ENCODE data around the gene LRRC8E.

LRRC8E gene

GRCh38 chr19:7900931-7901330 lies 12.6 kb downstream of the LRRC8E start:
- H3K4me1 Mint-ChIP-seq (ENCODE audit: low read depth), result peaks cover 16% of the 10 kb centered on the region
- no peak overlapping the region for H3K27ac Mint-ChIP-seq
- no peak overlapping the region for H3K4me3 Mint-ChIP-seq
- H3K36me3 Mint-ChIP-seq (ENCODE audit: low read depth), result peaks cover 8% of the 10 kb centered on the region
- H3K27me3 Mint-ChIP-seq (ENCODE audit: low read depth), result no peaks in the 10 kb centered on the region
- H3K9me3 Mint-ChIP-seq, result no peaks in the 10 kb centered on the region

GRCh38 chr19:7901337-7901736 lies 13.0 kb downstream of the LRRC8E start:
- Mint-ChIP-seq H3K4me3 (no peak overlapping the region), H3K27ac (no peak overlapping the region), H3K36me3 (ENCODE audit: low read depth) (peaks cover 8% of the 10 kb centered on the region), H3K9me3 (no peaks in the 10 kb centered on the region), H3K4me1 (ENCODE audit: low read depth) (peaks cover 16% of the 10 kb centered on the region), H3K27me3 (ENCODE audit: low read depth) (no peaks in the 10 kb centered on the region)

GRCh38 chr19:7902796-7903243 lies 14.5 kb downstream of the LRRC8E start:
- peak overlapping the region; percentile 94 for H3K27ac Mint-ChIP-seq
- H3K9me3 Mint-ChIP-seq, result no peaks in the 10 kb centered on the region
- peaks cover 8% of the 10 kb centered on the region for H3K36me3 Mint-ChIP-seq (ENCODE audit: low read depth)
- H3K4me3 Mint-ChIP-seq, result peak overlapping the region; percentile 90
- H3K4me1 Mint-ChIP-seq (ENCODE audit: low read depth), result peaks cover 16% of the 10 kb centered on the region
- H3K27me3 Mint-ChIP-seq (ENCODE audit: low read depth), result no peaks in the 10 kb centered on the region

- Mint-ChIP-seq H3K4me3 (peak within 1 kb of the TSS; percentile 90), H3K9me3 (no peaks in the 10 kb centered on the region), H3K27me3 (ENCODE audit: low read depth) (no peaks in the 10 kb centered on the region), H3K36me3 (ENCODE audit: low read depth) (peaks cover 8% of the 10 kb centered on the region), H3K4me1 (ENCODE audit: low read depth) (peaks cover 16% of the 10 kb centered on the region), H3K27ac (peak within 1 kb of the TSS; percentile 94)
These were observed 15.1 kb downstream of the LRRC8E start, which contains the start of gene MAP2K7 for GRCh38 chr19:7903244-7904073. TSS of gene MAP2K7 (plus strand) at chr19:7903877. CDS start at chr19:7903945, 68 bp downstream.

GRCh38 chr19:7904074-7905020 lies 16.0 kb downstream of the LRRC8E start:
- H3K4me1 Mint-ChIP-seq (ENCODE audit: low read depth), result peaks cover 16% of the 10 kb centered on the region
- peak overlapping the region; percentile 82 for H3K4me3 Mint-ChIP-seq
- H3K36me3 Mint-ChIP-seq (ENCODE audit: low read depth), result peaks cover 8% of the 10 kb centered on the region
- peak overlapping the region; percentile 82 for H3K27ac Mint-ChIP-seq
- H3K9me3 Mint-ChIP-seq, result no peaks in the 10 kb centered on the region
- no peaks in the 10 kb centered on the region for H3K27me3 Mint-ChIP-seq (ENCODE audit: low read depth)

DNA sequence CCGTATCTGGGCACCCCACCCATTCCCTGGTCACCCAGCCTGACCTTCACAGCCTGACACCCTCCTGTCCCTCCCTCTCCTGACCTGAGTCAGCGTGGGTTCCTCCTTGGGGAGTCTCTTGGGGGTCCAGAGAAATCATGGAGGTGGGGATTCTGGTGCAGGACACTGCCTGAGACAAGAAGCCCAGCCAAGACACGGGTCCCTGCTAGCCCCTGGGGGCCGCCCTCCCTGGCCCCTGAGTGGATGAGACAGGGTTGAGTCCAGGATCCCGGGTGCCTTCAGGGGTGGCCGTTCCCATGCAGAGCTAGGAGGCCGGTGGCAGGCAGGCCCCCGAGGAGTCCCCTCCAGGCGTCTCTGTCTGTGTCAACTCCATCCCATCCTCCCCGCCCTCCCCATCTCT lies 17.0 kb downstream of the LRRC8E start:
- Mint-ChIP-seq H3K4me3 (peak overlapping the region; percentile 82), H3K27ac (peak overlapping the region; percentile 82), H3K4me1 (ENCODE audit: low read depth) (peaks cover 16% of the 10 kb centered on the region), H3K36me3 (ENCODE audit: low read depth) (peaks cover 8% of the 10 kb centered on the region), H3K27me3 (ENCODE audit: low read depth) (no peaks in the 10 kb centered on the region), H3K9me3 (no peaks in the 10 kb centered on the region)

DNA sequence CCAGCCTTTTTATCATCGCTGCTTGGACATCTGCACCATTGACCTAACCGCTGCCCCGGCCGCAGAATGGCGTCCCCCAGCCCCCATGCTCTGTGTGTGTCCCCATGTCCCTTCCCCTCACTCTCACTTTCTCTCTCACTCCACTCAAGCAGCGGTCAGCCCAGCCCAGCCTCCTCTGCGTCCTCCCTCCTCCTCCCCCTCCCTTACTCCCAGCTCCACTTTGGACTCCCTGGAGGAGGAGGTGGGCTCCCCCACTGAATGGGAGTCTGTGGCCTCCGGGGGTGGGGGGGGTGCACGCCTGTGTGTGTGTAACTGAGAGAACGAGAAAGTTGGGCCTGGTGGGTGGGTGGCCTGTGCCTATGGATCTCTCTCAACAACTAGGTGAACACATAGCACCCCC lies 17.5 kb downstream of the LRRC8E start:
- Mint-ChIP-seq H3K27me3 (ENCODE audit: low read depth) (no peaks in the 10 kb centered on the region), H3K27ac (peak overlapping the region; percentile 79), H3K9me3 (no peaks in the 10 kb centered on the region), H3K4me1 (ENCODE audit: low read depth) (peaks cover 16% of the 10 kb centered on the region), H3K4me3 (peak overlapping the region; percentile 82), H3K36me3 (ENCODE audit: low read depth) (peaks cover 10% of the 10 kb centered on the region)

- Mint-ChIP-seq H3K27ac (no peak overlapping the region), H3K4me1 (ENCODE audit: low read depth) (peaks cover 16% of the 10 kb centered on the region), H3K9me3 (no peaks in the 10 kb centered on the region), H3K4me3 (no peak overlapping the region), H3K27me3 (ENCODE audit: low read depth) (no peaks in the 10 kb centered on the region), H3K36me3 (ENCODE audit: low read depth) (peaks cover 12% of the 10 kb centered on the region)
These were observed 18.8 kb downstream of the LRRC8E start for GRCh38 chr19:7907122-7907521.

- H3K9me3 Mint-ChIP-seq, result no peaks in the 10 kb centered on the region
- no peak overlapping the region for H3K27ac Mint-ChIP-seq
- peaks cover 13% of the 10 kb centered on the region for H3K36me3 Mint-ChIP-seq (ENCODE audit: low read depth)
- H3K4me3 Mint-ChIP-seq, result no peak overlapping the region
- no peaks in the 10 kb centered on the region for H3K27me3 Mint-ChIP-seq (ENCODE audit: low read depth)
- H3K4me1 Mint-ChIP-seq (ENCODE audit: low read depth), result peaks cover 14% of the 10 kb centered on the region
These were observed 19.2 kb downstream of the LRRC8E start for GRCh38 chr19:7907544-7907943.

DNA sequence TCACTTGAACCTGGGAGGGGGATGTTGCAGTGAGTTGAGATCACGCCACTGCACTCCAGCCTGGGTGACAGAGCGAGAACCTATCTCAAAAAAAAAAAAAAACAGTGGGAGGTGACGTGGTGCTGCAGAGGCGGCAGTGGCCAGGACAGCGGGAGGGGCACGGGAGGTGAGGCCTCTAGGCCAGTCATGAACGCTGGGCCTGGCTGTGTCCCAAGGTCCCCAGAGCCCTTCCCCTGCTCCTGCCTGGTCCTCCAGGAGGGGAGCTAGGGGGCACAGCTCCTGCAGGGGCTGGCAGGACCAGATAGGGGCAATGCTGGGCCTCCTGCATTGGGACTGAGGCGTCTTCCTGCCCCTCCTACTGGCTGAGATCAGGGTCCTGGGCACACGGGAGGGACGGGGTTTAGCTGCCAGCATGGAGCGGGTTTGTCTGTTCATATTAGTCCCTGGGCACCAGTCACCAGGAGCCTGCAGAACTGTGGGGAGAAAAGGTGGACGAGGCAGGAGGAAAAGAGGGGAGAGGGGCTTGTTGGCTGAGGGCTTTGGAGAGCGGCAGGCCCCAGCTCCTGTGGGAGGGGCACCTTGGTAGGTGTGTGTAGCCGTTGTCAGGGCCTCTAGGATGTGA lies 19.9 kb downstream of the LRRC8E start:
- Mint-ChIP-seq H3K27me3 (ENCODE audit: low read depth) (no peaks in the 10 kb centered on the region), H3K36me3 (ENCODE audit: low read depth) (peaks cover 18% of the 10 kb centered on the region), H3K4me1 (ENCODE audit: low read depth) (peaks cover 12% of the 10 kb centered on the region), H3K27ac (no peak overlapping the region), H3K9me3 (no peaks in the 10 kb centered on the region), H3K4me3 (no peak overlapping the region)

GRCh38 chr19:7908742-7909461 lies 20.6 kb downstream of the LRRC8E start:
- Mint-ChIP-seq H3K4me3 (no peak overlapping the region), H3K27ac (no peak overlapping the region), H3K9me3 (no peaks in the 10 kb centered on the region), H3K36me3 (ENCODE audit: low read depth) (peaks cover 18% of the 10 kb centered on the region), H3K4me1 (ENCODE audit: low read depth) (peaks cover 12% of the 10 kb centered on the region), H3K27me3 (ENCODE audit: low read depth) (no peaks in the 10 kb centered on the region)

DNA sequence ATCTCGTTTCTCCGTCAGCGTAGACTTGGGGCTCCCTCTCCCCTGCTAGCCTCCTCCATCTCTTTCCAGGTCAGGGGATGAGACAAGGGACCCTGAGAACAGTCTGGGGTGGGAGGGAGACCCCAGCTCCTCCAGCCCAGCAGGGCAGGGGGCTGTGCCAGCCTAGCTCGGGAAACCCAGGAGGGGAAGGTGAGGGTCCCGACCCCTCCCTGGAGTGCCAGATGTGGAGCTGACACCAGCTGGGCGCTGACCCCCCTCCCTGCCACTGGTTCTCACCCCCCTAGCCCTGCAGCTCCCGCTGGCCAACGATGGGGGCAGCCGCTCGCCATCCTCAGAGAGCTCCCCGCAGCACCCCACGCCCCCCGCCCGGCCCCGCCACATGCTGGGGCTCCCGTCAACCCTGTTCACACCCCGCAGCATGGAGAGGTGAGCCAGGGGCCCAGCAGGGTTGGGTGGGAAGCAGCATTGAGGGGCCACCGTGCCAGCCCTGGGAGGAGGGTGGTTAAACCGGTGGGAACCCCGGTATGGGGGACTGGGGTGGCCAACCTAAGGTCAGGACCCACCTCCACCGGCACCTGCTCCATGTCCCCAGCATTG lies 21.3 kb downstream of the LRRC8E start:
- Mint-ChIP-seq H3K27me3 (ENCODE audit: low read depth) (no peaks in the 10 kb centered on the region), H3K27ac (no peak overlapping the region), H3K4me1 (ENCODE audit: low read depth) (peaks cover 10% of the 10 kb centered on the region), H3K9me3 (no peaks in the 10 kb centered on the region), H3K36me3 (ENCODE audit: low read depth) (peaks cover 18% of the 10 kb centered on the region), H3K4me3 (no peak overlapping the region)

DNA sequence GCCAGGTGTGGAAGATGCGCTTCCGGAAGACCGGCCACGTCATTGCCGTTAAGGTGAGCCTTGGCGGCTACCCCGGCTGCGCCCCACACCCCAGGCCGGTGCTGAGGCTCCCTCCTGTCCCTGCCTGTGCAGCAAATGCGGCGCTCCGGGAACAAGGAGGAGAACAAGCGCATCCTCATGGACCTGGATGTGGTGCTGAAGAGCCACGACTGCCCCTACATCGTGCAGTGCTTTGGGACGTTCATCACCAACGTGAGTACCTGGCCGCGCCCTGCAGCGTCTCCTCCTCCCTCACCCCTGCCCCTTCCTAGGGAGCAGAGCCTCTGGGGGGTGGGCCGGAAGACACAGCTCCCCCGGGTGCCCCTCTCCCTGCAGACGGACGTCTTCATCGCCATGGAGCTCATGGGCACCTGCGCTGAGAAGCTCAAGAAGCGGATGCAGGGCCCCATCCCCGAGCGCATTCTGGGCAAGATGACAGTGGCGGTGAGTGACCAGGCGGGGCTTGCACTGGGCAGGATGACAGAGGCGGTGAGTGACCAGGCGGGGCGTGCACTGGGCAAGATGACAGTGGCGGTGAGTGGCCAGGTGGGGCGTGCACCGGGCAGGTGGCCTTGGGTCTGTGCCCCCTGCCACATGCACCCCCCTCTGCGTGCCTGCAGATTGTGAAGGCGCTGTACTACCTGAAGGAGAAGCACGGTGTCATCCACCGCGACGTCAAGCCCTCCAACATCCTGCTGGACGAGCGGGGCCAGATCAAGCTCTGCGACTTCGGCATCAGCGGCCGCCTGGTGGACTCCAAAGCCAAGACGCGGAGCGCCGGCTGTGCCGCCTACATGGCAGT lies 22.2 kb downstream of the LRRC8E start:
- peaks cover 5% of the 10 kb centered on the region for H3K4me1 Mint-ChIP-seq (ENCODE audit: low read depth)
- no peak overlapping the region for H3K27ac Mint-ChIP-seq
- no peak overlapping the region for H3K4me3 Mint-ChIP-seq
- H3K27me3 Mint-ChIP-seq (ENCODE audit: low read depth), result peaks cover 3% of the 10 kb centered on the region
- H3K36me3 Mint-ChIP-seq (ENCODE audit: low read depth), result peaks cover 11% of the 10 kb centered on the region
- H3K9me3 Mint-ChIP-seq, result no peaks in the 10 kb centered on the region
